Brain microvascular endothelial cell (primary cell): ENCODE data around the gene WNK2.

Experiments
- DNase-seq: peaks from one replicate; pipeline ENCODE4 v3.0.0-alpha.2; 2020
- H3K27ac ChIP-seq: fragments of 250-450 bp; sonication (Bioruptor Pico); 2 replicates; pipeline ENCODE4 v1.5.1; 2020; ENCODE audit warnings: mild to moderate bottlenecking, moderate library complexity
- H3K27me3 ChIP-seq: fragments of 250-450 bp; sonication (Bioruptor Pico); replicated peaks from 2 replicates; pipeline ENCODE4 v1.5.1; 2020; ENCODE audit warnings: mild to moderate bottlenecking
- H3K36me3 ChIP-seq: fragments of 250-450 bp; sonication (Bioruptor Pico); replicated peaks from 2 replicates; pipeline ENCODE4 v1.5.1; 2020; ENCODE audit warnings: mild to moderate bottlenecking
- H3K4me3 ChIP-seq: 2 replicates; pipeline ENCODE4 v1.5.1; 2011; ENCODE audit warnings: low read depth, mild to moderate bottlenecking, control low read depth, low read length, moderate library complexity
- in situ Hi-C: cut with HindIII; loops from 2 replicates; pipeline ENCODE4 v1.10.0; 2017; ENCODE audit warnings: low sequenced_read_pairs, low pct_ligation_motif_present
- TF ChIP-seq, protein P1 (sequence below): IDR thresholded peaks from 2 replicates; pipeline ENCODE4 v1.5.1; 2011; ENCODE audit warnings: low read depth, mild to moderate bottlenecking, moderate library complexity, low read length, control low read depth, inconsistent platforms; ENCODE audit errors: missing control alignments

The WNK2 gene

DNA sequence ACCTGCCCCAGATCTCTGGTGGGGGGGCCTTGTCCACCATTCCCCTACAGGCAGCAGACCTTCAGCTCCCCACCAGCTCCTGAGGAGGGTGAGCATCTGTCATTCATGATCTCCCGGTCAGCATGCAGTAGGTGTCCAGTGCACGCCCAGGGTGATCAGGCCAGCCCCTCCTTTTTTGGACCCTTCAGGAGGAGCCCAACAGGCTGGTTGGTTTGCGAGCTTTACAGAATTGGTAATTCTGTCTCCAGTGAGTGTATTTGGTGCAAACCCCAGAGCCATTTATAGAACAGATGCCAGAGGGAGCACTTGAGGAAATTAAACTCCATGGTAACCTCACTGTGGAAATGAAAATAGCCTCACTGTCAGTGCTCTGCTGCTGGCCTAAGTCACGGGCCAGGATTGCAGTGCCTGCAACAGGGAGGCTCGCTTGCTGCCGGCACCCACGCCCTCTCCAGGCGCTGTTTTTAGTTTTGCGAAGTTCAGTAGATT is 23.4 kb downstream of the WNK2 start:
- peak; percentile 25 for DNase-seq
- no peaks in the 10 kb centered on the region for H3K27me3 ChIP-seq
- H3K36me3 ChIP-seq, result no peaks in the 10 kb centered on the region
- TF ChIP-seq, protein P1, sequence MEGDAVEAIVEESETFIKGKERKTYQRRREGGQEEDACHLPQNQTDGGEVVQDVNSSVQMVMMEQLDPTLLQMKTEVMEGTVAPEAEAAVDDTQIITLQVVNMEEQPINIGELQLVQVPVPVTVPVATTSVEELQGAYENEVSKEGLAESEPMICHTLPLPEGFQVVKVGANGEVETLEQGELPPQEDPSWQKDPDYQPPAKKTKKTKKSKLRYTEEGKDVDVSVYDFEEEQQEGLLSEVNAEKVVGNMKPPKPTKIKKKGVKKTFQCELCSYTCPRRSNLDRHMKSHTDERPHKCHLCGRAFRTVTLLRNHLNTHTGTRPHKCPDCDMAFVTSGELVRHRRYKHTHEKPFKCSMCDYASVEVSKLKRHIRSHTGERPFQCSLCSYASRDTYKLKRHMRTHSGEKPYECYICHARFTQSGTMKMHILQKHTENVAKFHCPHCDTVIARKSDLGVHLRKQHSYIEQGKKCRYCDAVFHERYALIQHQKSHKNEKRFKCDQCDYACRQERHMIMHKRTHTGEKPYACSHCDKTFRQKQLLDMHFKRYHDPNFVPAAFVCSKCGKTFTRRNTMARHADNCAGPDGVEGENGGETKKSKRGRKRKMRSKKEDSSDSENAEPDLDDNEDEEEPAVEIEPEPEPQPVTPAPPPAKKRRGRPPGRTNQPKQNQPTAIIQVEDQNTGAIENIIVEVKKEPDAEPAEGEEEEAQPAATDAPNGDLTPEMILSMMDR, result no peak
- no peak overlapping the region for H3K27ac ChIP-seq
- no peak overlapping the region for H3K4me3 ChIP-seq
- in situ Hi-C loops, result no loop called here

DNA sequence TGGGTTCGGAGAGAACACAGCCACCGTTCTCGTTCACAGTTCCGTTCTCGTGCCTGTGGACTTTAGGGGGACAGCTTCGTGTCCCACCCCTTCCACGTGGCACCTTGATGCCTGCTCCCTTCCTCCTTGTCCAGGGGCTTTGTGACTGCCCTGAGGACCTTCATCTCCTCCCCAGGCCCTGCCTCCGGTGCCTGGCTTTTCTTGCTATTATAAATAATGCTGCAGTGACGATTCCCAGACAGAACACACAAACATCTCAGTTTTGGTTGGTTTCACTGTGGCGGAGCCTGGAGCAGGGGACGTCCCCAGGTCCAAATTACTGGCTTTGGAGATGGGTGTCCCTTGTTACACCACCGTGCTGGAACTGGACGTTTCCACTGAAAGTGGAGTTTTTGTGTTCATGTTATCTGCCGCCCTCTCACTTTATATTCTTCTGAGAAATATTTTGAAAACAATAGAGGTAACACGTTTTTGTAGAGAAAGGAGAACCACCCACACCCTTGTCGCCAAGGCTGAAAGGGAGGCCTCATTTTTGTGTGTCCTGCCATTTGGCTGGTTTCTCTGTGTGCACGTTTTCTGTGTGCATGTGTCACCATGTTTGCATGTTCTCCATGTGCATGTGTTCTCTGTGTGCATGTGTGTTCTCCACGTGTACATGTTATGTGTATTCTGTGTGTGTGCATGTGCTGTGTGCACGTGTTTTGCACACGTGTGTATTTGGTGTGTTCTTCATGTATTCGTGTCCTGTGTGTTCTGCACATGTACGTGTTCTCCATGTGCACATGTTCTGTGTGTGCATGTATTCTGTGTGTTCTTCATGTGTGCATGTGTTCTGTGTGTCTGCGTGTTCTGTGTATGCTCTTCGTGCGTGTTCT is 24.2 kb downstream of the WNK2 start:
- Histone ChIP-seq H3K27ac (no peak overlapping the region), H3K4me3 (no peak overlapping the region)
- TF ChIP-seq, protein P1, result no peak

DNA sequence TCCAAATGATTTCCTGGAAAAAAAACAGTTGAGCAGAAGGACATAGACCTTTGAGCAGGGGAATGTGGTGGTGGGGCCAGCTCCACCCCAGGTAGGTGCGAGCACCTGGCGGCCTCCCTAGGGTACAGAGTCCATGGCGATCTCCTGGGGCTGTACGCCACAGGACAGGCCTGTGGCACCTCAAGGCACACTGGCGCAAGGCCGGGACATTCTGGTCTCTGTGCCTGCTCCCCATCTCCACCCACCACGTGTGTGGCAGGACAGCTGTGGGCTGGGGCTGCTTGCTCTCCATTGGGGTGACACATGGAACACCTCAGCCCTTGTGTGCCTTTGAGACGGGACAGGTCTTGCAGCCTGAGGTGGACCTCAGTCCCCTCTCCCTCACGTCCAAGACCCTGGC is 25.2 kb downstream of the WNK2 start:
- TF ChIP-seq, protein P1, result no peak
- Histone ChIP-seq H3K4me3 (no peak overlapping the region), H3K27me3 (no peaks in the 10 kb centered on the region), H3K36me3 (no peaks in the 10 kb centered on the region), H3K27ac (no peak overlapping the region)
- no peak for DNase-seq
- in situ Hi-C loops, result no loop called here

More for the DNA sequence above, 24.2 kb downstream of the WNK2 start:
- H3K27me3 ChIP-seq, result no peaks in the 10 kb centered on the region
- DNase-seq, result no peak
- in situ Hi-C loops, result no loop called here
- no peaks in the 10 kb centered on the region for H3K36me3 ChIP-seq

DNA sequence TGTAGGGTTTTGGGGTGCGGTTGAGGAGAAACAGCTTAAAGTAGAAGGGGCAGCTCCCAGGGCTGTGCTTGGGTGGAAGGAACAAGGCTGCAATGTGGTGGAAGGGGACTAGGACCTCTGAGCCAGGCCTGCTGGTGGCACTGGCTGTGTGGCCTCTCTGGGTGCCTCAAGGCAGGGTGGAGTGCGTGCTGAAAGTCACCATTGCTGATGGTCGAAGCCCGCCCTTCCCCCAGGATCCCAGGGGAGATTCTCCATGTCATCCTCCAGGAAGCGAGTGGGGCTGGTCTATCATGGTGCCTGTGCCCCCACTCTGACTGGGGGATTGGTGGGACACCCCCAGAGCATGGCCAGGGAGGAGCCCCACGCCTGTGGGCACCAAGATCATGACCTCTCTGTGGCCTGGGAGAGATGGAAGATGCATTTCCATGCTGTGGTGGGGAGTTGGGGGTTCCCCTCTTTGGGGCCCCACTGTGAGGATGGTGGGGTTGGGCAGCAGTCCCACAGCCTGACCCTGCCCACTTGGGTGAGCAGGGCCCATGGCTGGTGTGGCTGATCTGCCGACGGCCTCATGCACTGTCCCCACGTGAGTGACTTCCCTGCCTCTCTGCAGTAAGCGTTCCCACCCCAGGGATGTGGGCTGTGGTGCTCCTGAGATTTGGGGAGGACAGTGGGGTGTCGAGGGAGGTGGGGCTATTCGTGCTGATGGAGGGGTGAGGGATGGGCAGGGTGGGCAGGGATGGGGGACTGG is 25.8 kb downstream of the WNK2 start:
- H3K36me3 ChIP-seq, result no peaks in the 10 kb centered on the region
- TF ChIP-seq, protein P1, result no peak
- no peak for DNase-seq
- in situ Hi-C loops, result no loop called here
- no peak overlapping the region for H3K27ac ChIP-seq
- H3K27me3 ChIP-seq, result no peaks in the 10 kb centered on the region
- H3K4me3 ChIP-seq, result no peak overlapping the region

DNA sequence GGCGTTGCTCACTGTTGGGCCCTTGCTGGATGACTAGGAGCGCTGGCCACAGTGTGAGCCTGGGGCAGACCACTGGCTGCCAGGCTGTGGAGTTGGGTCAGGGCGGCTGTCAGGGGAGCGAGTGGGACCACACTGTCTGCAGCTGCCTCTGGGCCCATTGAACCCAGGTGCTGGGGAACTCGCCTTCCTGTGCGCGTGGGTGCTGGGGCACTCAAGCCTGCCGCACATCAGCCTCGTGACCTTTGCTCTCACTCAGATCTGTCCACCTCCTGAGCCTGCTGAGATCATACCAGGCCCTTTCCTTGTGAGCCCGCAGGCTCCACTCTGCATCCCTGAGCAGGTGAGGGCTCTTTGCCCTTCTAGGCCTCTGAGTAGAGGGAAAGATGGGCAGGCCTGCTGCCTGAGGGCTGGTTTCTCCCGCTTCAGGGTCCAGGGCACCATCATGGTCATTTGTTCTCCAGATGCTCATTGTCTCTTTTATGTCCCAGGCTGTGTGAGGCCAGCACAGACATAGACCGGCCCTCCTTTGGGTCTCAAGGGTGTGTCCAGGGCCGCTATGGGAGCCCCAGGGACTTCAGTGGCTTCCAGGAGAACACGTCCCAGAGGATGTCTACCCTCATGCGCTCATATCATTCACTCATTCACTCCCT is 26.5 kb downstream of the WNK2 start:
- no peaks in the 10 kb centered on the region for H3K36me3 ChIP-seq
- H3K27ac ChIP-seq, result no peak overlapping the region
- no peak overlapping the region for H3K4me3 ChIP-seq
- in situ Hi-C loops, result no loop called here
- H3K27me3 ChIP-seq, result no peaks in the 10 kb centered on the region
- DNase-seq, result no peak
- TF ChIP-seq, protein P1, result no peak
